ENCODE data around the gene SLC22A12.

SLC22A12 gene

DNA sequence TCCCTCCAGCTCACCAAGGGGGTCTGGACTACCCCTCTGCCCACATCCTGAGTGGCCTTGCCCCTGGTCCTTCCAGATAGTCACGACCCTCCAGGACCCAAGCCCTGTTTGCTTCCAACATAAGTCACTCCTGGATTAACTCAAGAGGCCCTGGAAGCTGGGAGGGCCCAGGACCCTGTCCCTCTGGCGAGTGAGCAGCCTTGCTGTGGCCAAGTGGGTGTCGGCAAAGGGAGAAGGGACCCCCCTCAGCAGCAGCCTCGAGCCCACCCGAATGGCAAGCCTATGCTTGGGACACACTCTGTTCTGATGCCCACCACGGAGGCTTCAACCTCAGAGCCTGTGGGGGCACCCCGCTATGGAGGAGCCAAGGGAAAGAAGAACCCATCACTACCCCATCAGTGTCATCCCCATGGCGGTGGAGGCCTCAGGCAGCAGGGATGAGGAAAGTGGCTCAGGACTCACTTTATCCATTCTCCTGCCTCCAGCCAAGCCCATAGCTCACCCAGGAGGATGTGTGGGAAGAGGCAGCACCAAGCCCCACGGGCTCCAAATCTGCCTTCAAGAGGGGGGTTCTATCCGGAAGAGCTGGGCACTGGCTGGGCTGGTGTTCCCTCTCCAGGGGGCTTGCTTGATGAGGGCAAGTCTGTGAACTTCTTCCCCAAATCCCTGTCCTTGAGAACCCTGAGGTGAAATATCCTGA, 12.5 kb downstream of the SLC22A12 start:
- Histone ChIP-seq H3K4me2 (ENCODE audit: low read length, poor library complexity, severe bottlenecking) (no peak overlapping the region), H3K9me3 (ENCODE audit: control insufficient read depth, low read length) (no peaks in the 10 kb centered on the region), H3K27me3 (ENCODE audit: control insufficient read depth in 1 of 2, insufficient read depth in 1 of 2, low read length in 2 of 2) (peaks cover 29 to 35% of the 10 kb centered on the region in 2 experiments), H2BK12ac (ENCODE audit: low read length in 2 of 2) (no peak overlapping the region), H2AFZ (ENCODE audit: low read depth, low read length) (no peak overlapping the region), H2BK5ac (ENCODE audit: low read depth, low read length, poor library complexity, severe bottlenecking) (no peak overlapping the region), H3K4me1 (ENCODE audit: control insufficient read depth, insufficient read depth, low read depth, low read length) (no peaks in the 10 kb centered on the region), H2BK15ac (ENCODE audit: low read depth, poor library complexity, severe bottlenecking) (no peak overlapping the region), H3K4ac (ENCODE audit: low read depth in 1 of 2, low read length in 2 of 2) (no peak overlapping the region), H3K27ac (ENCODE audit: low read length, poor library complexity, severe bottlenecking) (no peak overlapping the region), H2BK120ac (ENCODE audit: low read depth, low read length) (no peak overlapping the region), H2AK5ac (ENCODE audit: low read length, severe bottlenecking) (no peak overlapping the region), H3K9ac (ENCODE audit: low read length) (no peak overlapping the region), H3K23ac (ENCODE audit: low read length in 2 of 2) (no peak overlapping the region), H3K79me1 (replicated peaks; ENCODE audit: low read length, poor library complexity, severe bottlenecking) (no peaks in the 10 kb centered on the region), H4K91ac (ENCODE audit: low read length) (no peak overlapping the region), H3K14ac (ENCODE audit: low read length in 2 of 2) (no peak overlapping the region), H3K4me3 (ENCODE audit: insufficient read depth in 1 of 2, low read depth in 1 of 2, low read length in 2 of 2) (no peak overlapping the region), H3K18ac (ENCODE audit: low read depth in 1 of 2, low read length in 2 of 2) (no peak overlapping the region), H4K8ac (ENCODE audit: low read length) (peak overlapping the region; percentile 38), H3K36me3 (ENCODE audit: control insufficient read depth in 1 of 2, insufficient read depth in 2 of 2, low read depth in 1 of 2, low read length in 2 of 2) (no peaks in the 10 kb centered on the region)
- no peak for DNase-seq
- WGBS = 78% methylated on average over 10 of the region's 10 CpGs

DNA sequence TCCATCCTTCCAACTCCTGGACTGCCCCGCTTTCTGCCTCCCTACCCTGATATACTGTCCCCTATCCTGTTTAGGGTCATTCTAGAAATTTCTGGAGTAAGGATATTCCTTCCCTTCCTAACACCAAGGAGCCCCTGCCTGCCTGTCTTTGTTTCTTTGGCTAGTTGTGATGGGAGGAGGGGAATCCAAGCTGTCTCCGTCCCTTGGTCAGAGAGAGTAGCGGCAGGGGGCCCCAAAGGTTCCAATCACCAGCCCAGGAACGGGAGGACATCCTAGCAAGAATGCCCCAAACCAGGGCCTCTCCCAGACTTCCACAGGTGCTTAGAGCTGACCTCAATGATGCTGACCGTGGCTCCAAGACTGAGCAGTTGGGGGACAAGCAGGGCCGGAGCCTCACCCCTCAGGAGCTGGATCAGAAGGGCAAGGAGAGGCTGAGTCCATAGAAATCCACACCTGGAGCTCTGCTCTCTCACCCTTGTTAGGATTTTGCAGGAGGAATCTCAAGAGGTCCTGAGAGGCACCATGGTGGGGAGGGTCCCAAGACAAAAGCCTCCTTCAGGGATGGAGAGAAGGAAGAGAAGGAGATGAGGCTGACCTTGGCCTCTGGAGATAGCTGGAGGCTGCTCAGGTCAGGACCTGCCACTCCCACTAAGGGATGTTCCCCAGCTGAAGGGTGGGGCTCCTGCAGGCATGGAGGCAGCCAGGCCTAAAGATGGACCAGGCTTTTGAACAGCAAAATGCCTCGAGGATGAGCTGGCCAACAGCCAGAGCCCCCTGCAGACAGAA, 13.6 kb downstream of the SLC22A12 start:
- Histone ChIP-seq H3K9ac (ENCODE audit: low read length) (no peak overlapping the region), H2BK12ac (ENCODE audit: low read length in 2 of 2) (no peak overlapping the region), H4K91ac (ENCODE audit: low read length) (no peak overlapping the region), H3K23ac (ENCODE audit: low read length in 2 of 2) (no peak overlapping the region), H3K4ac (ENCODE audit: low read depth in 1 of 2, low read length in 2 of 2) (no peak overlapping the region), H4K8ac (ENCODE audit: low read length) (no peak overlapping the region), H2AK5ac (ENCODE audit: low read length, severe bottlenecking) (no peak overlapping the region), H2AFZ (ENCODE audit: low read depth, low read length) (no peak overlapping the region), H3K4me3 (ENCODE audit: insufficient read depth in 1 of 2, low read depth in 1 of 2, low read length in 2 of 2) (no peak overlapping the region), H3K4me1 (ENCODE audit: control insufficient read depth, insufficient read depth, low read depth, low read length) (no peaks in the 10 kb centered on the region), H2BK120ac (ENCODE audit: low read depth, low read length) (no peak overlapping the region), H3K18ac (ENCODE audit: low read depth in 1 of 2, low read length in 2 of 2) (no peak overlapping the region), H3K27ac (ENCODE audit: low read length, poor library complexity, severe bottlenecking) (no peak overlapping the region), H3K27me3 (ENCODE audit: control insufficient read depth in 1 of 2, insufficient read depth in 1 of 2, low read length in 2 of 2) (peaks cover 35% of the 10 kb centered on the region in 2 experiments), H3K79me1 (replicated peaks; ENCODE audit: low read length, poor library complexity, severe bottlenecking) (no peaks in the 10 kb centered on the region), H2BK5ac (ENCODE audit: low read depth, low read length, poor library complexity, severe bottlenecking) (no peak overlapping the region), H2BK15ac (ENCODE audit: low read depth, poor library complexity, severe bottlenecking) (no peak overlapping the region), H3K9me3 (ENCODE audit: control insufficient read depth, low read length) (no peaks in the 10 kb centered on the region), H3K4me2 (ENCODE audit: low read length, poor library complexity, severe bottlenecking) (no peak overlapping the region), H3K14ac (ENCODE audit: low read length in 2 of 2) (no peak overlapping the region), H3K36me3 (ENCODE audit: control insufficient read depth in 1 of 2, insufficient read depth in 2 of 2, low read depth in 1 of 2, low read length in 2 of 2) (no peaks in the 10 kb centered on the region)
- DNase-seq = no peak
- WGBS = 61% methylated on average over 6 of the region's 7 CpGs

DNA sequence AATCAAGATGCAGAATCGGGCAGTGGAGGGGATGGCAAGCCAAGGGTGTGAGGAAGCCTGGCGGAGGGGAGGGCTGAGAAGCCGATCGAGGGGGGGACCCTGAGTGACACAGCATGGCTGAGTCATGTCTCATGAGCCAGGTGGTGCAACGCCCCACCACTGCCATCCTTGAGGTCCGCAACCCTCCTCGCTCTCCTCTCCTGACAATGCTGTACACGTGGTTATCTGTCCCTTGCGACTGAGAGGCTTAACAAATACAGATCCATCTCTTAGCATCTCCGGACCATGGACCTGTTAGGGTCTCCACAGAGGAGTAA, 14.2 kb downstream of the SLC22A12 start:
- 67% methylated on average over 10 of the region's 10 CpGs for WGBS
- Histone ChIP-seq H3K23ac (ENCODE audit: low read length in 2 of 2) (no peak overlapping the region), H4K8ac (ENCODE audit: low read length) (no peak overlapping the region), H3K27me3 (ENCODE audit: control insufficient read depth in 1 of 2, insufficient read depth in 1 of 2, low read length in 2 of 2) (peaks cover 37 to 40% of the 10 kb centered on the region in 2 experiments), H2AK5ac (ENCODE audit: low read length, severe bottlenecking) (no peak overlapping the region), H3K9ac (ENCODE audit: low read length) (no peak overlapping the region), H3K14ac (ENCODE audit: low read length in 2 of 2) (no peak overlapping the region), H3K4me2 (ENCODE audit: low read length, poor library complexity, severe bottlenecking) (no peak overlapping the region), H3K4me1 (ENCODE audit: control insufficient read depth, insufficient read depth, low read depth, low read length) (no peaks in the 10 kb centered on the region), H3K18ac (ENCODE audit: low read depth in 1 of 2, low read length in 2 of 2) (no peak overlapping the region), H2BK12ac (ENCODE audit: low read length in 2 of 2) (no peak overlapping the region), H3K27ac (ENCODE audit: low read length, poor library complexity, severe bottlenecking) (no peak overlapping the region), H4K91ac (ENCODE audit: low read length) (no peak overlapping the region), H3K36me3 (ENCODE audit: control insufficient read depth in 1 of 2, insufficient read depth in 2 of 2, low read depth in 1 of 2, low read length in 2 of 2) (no peaks in the 10 kb centered on the region), H2BK120ac (ENCODE audit: low read depth, low read length) (no peak overlapping the region), H3K9me3 (ENCODE audit: control insufficient read depth, low read length) (no peaks in the 10 kb centered on the region), H2BK5ac (ENCODE audit: low read depth, low read length, poor library complexity, severe bottlenecking) (no peak overlapping the region), H2AFZ (ENCODE audit: low read depth, low read length) (no peak overlapping the region), H2BK15ac (ENCODE audit: low read depth, poor library complexity, severe bottlenecking) (no peak overlapping the region), H3K4ac (ENCODE audit: low read depth in 1 of 2, low read length in 2 of 2) (no peak overlapping the region), H3K4me3 (ENCODE audit: insufficient read depth in 1 of 2, low read depth in 1 of 2, low read length in 2 of 2) (no peak overlapping the region), H3K79me1 (replicated peaks; ENCODE audit: low read length, poor library complexity, severe bottlenecking) (no peaks in the 10 kb centered on the region)
- DNase-seq = no peak

GRCh38 chr11:64605656-64606585, 14.9 kb downstream of the SLC22A12 start:
- no peak overlapping the region for H4K8ac ChIP-seq (ENCODE audit: low read length)
- 82% methylated on average over 9 of the region's 21 CpGs for WGBS
- H3K4me1 ChIP-seq (ENCODE audit: control insufficient read depth, insufficient read depth, low read depth, low read length) = no peaks in the 10 kb centered on the region

More at GRCh38 chr11:64605656-64606585, 14.9 kb downstream of the SLC22A12 start:
- Histone ChIP-seq H3K9me3 (ENCODE audit: control insufficient read depth, low read length) (no peaks in the 10 kb centered on the region), H2BK120ac (ENCODE audit: low read depth, low read length) (no peak overlapping the region), H2AFZ (ENCODE audit: low read depth, low read length) (no peak overlapping the region), H3K27ac (ENCODE audit: low read length, poor library complexity, severe bottlenecking) (no peak overlapping the region), H3K36me3 (ENCODE audit: control insufficient read depth in 1 of 2, insufficient read depth in 2 of 2, low read depth in 1 of 2, low read length in 2 of 2) (no peaks in the 10 kb centered on the region), H3K79me1 (replicated peaks; ENCODE audit: low read length, poor library complexity, severe bottlenecking) (no peaks in the 10 kb centered on the region), H3K27me3 (ENCODE audit: control insufficient read depth in 1 of 2, insufficient read depth in 1 of 2, low read length in 2 of 2) (peaks cover 44% of the 10 kb centered on the region in 2 experiments), H2BK5ac (ENCODE audit: low read depth, low read length, poor library complexity, severe bottlenecking) (no peak overlapping the region), H2AK5ac (ENCODE audit: low read length, severe bottlenecking) (no peak overlapping the region), H2BK15ac (ENCODE audit: low read depth, poor library complexity, severe bottlenecking) (no peak overlapping the region), H3K9ac (ENCODE audit: low read length) (no peak overlapping the region), H3K18ac (ENCODE audit: low read depth in 1 of 2, low read length in 2 of 2) (no peak overlapping the region), H3K4me3 (ENCODE audit: insufficient read depth in 1 of 2, low read depth in 1 of 2, low read length in 2 of 2) (no peak overlapping the region), H4K91ac (ENCODE audit: low read length) (no peak overlapping the region), H2BK12ac (ENCODE audit: low read length in 2 of 2) (no peak overlapping the region), H3K14ac (ENCODE audit: low read length in 2 of 2) (no peak overlapping the region), H3K4ac (ENCODE audit: low read depth in 1 of 2, low read length in 2 of 2) (no peak overlapping the region), H3K4me2 (ENCODE audit: low read length, poor library complexity, severe bottlenecking) (no peak overlapping the region), H3K23ac (ENCODE audit: low read length in 2 of 2) (no peak overlapping the region)
- no peak for DNase-seq
